Activated CD4-positive, alpha-beta T cell treated with anti-CD3 and anti-CD28 coated beads, Interleukin-2, amount 50 U/mL, for 16 hours (primary cell): ENCODE measurements around the gene LILRA5.
A peak's percentile ranks its signal among the peaks of the same experiment; 100 is the strongest.
"Not testable (repeated sequence)": the region's sequence is repeated elsewhere in the genome, so short reads cannot be mapped to it uniquely, and the experiment has no call there.

Experiments
- DNase-seq: peaks from one replicate; pipeline ENCODE4 v3.0.0-alpha.2; 2020

LILRA5 gene

GRCh38 chr19:54312436-54313377, at the start of gene LILRA5:
LILRA5 (minus strand) TSS chr19:54313166; CDS start chr19:54313019, 147 bp downstream.
- no peak for DNase-seq

- DNase-seq: not testable (repeated sequence)
Measured at GRCh38 chr19:54361680-54362422, 48.9 kb upstream of the LILRA5 start.

- peak; percentile 57 for DNase-seq
Measured at GRCh38 chr19:54359149-54359820, 46.3 kb upstream of the LILRA5 start.

- DNase-seq: no peak
Measured at GRCh38 chr19:54357381-54357780, 44.4 kb upstream of the LILRA5 start.

- DNase-seq: no peak
Measured at GRCh38 chr19:54356444-54357056, 43.6 kb upstream of the LILRA5 start.

GRCh38 chr19:54355675-54356074, 42.7 kb upstream of the LILRA5 start:
- DNase-seq: no peak

GRCh38 chr19:54354761-54355160, 41.8 kb upstream of the LILRA5 start:
- DNase-seq: no peak

- DNase-seq: no peak
Measured at GRCh38 chr19:54352546-54352945, 39.6 kb upstream of the LILRA5 start.

- DNase-seq: no peak
Measured at GRCh38 chr19:54352041-54352440, 39.1 kb upstream of the LILRA5 start.

- DNase-seq: no peak
Measured at GRCh38 chr19:54351474-54351873, 38.5 kb upstream of the LILRA5 start.

GRCh38 chr19:54345938-54346386, 33.0 kb upstream of the LILRA5 start:
- DNase-seq: no peak

- DNase-seq: no peak
Measured at GRCh38 chr19:54343868-54344267, 30.9 kb upstream of the LILRA5 start.

GRCh38 chr19:54341295-54341694, 28.3 kb upstream of the LILRA5 start:
- DNase-seq: no peak

- no peak for DNase-seq
Measured at GRCh38 chr19:54339646-54340358, 26.8 kb upstream of the LILRA5 start.

GRCh38 chr19:54338521-54338920, 25.6 kb upstream of the LILRA5 start:
- no peak for DNase-seq

GRCh38 chr19:54337858-54338230, 24.9 kb upstream of the LILRA5 start:
- no peak for DNase-seq

- no peak for DNase-seq
Measured at GRCh38 chr19:54336893-54337857, 24.2 kb upstream of the LILRA5 start.

- DNase-seq: no peak
Measured at GRCh38 chr19:54335979-54336892, 23.3 kb upstream of the LILRA5 start.

GRCh38 chr19:54335164-54335563, 22.2 kb upstream of the LILRA5 start:
- DNase-seq: no peak
